ENCODE measurements around the gene BSDC1.

BSDC1 gene

GRCh38 chr1:32334864-32335534 is 59.2 kb downstream of the BSDC1 start:
- peaks cover 30 to 41% of the 10 kb centered on the region in 2 experiments for H3K36me3 ChIP-seq (ENCODE audit: control insufficient read depth in 1 of 2, insufficient read depth in 2 of 2, low read length in 2 of 2)
- H4K12ac ChIP-seq (ENCODE audit: low read depth, low read length) = no peak overlapping the region
- no peak overlapping the region for H4K8ac ChIP-seq (ENCODE audit: low read depth, low read length)
- H2BK12ac ChIP-seq (ENCODE audit: low read length) = no peak overlapping the region
- H2AFZ ChIP-seq (ENCODE audit: insufficient read depth, low read length, poor library complexity) = no peak overlapping the region
- H3K4me3 ChIP-seq (ENCODE audit: low read depth, low read length) = peak overlapping the region; percentile 96
- no peak overlapping the region for H2AK5ac ChIP-seq (ENCODE audit: low read length)
- peak in 1 of 2 donors; percentile 54 for DNase-seq
- no peaks in the 10 kb centered on the region for H3K9me3 ChIP-seq (ENCODE audit: insufficient read depth, low read depth, low read length)
- peak overlapping the region; percentile 37 for H3K18ac ChIP-seq (ENCODE audit: low read length)
- H3K23ac ChIP-seq (ENCODE audit: low read length) = no peak overlapping the region
- H3K79me1 ChIP-seq (ENCODE audit: low read length) = peaks cover 32% of the 10 kb centered on the region
- peak overlapping the region; percentile 96 for H3K9ac ChIP-seq (ENCODE audit: low read length)
- H3K27ac ChIP-seq (ENCODE audit: low read depth, low read length) = peak overlapping the region; percentile 73
- peak overlapping the region; percentile 8 for H2BK5ac ChIP-seq (ENCODE audit: low read depth, low read length, poor library complexity)
- H4K91ac ChIP-seq (ENCODE audit: low read depth, low read length) = peak overlapping the region; percentile 95
- peak overlapping the region; percentile 76 for H3K4me2 ChIP-seq (ENCODE audit: low read length)
- peaks cover 16% of the 10 kb centered on the region for H3K79me2 ChIP-seq (ENCODE audit: control insufficient read depth, insufficient read depth, low read length, poor library complexity)
- no peaks in the 10 kb centered on the region for H3K27me3 ChIP-seq (ENCODE audit: insufficient read depth, low read length)
- H3K4ac ChIP-seq (ENCODE audit: low read depth, low read length) = peak overlapping the region; percentile 87
- H3K14ac ChIP-seq (ENCODE audit: low read length) = peak overlapping the region; percentile 50
- no peak overlapping the region for H2BK120ac ChIP-seq (ENCODE audit: insufficient read depth, low read length, poor library complexity)
- peaks cover 56 to 62% of the 10 kb centered on the region in 2 experiments for H3K4me1 ChIP-seq (ENCODE audit: control insufficient read depth in 1 of 2, insufficient read depth in 2 of 2, low read length in 2 of 2)
- WGBS (ENCODE audit: extremely low coverage, insufficient coverage, insufficient read length) = no CpG with 5 or more reads among the region's 46 CpGs

- no peak overlapping the region for H2BK120ac ChIP-seq (ENCODE audit: insufficient read depth, low read length, poor library complexity)
- no peak overlapping the region for H3K18ac ChIP-seq (ENCODE audit: low read length)
- H3K79me2 ChIP-seq (ENCODE audit: control insufficient read depth, insufficient read depth, low read length, poor library complexity) = peaks cover 16% of the 10 kb centered on the region
- no peak overlapping the region for H3K23ac ChIP-seq (ENCODE audit: low read length)
- no peaks in the 10 kb centered on the region for H3K27me3 ChIP-seq (ENCODE audit: insufficient read depth, low read length)
- no CpG with 5 or more reads among the region's 9 CpGs for WGBS (ENCODE audit: extremely low coverage, insufficient coverage, insufficient read length)
- H2BK5ac ChIP-seq (ENCODE audit: low read depth, low read length, poor library complexity) = no peak overlapping the region
- no peak for DNase-seq
- H3K4ac ChIP-seq (ENCODE audit: low read depth, low read length) = peak overlapping the region; percentile 87
- no peak overlapping the region for H2AFZ ChIP-seq (ENCODE audit: insufficient read depth, low read length, poor library complexity)
- H3K27ac ChIP-seq (ENCODE audit: low read depth, low read length) = no peak overlapping the region
- H3K4me1 ChIP-seq (ENCODE audit: control insufficient read depth in 1 of 2, insufficient read depth in 2 of 2, low read length in 2 of 2) = peaks cover 51 to 56% of the 10 kb centered on the region in 2 experiments
- H4K12ac ChIP-seq (ENCODE audit: low read depth, low read length) = no peak overlapping the region
- peak overlapping the region; percentile 96 for H3K9ac ChIP-seq (ENCODE audit: low read length)
- no peak overlapping the region for H3K14ac ChIP-seq (ENCODE audit: low read length)
- H4K8ac ChIP-seq (ENCODE audit: low read depth, low read length) = no peak overlapping the region
- peak overlapping the region; percentile 76 for H3K4me2 ChIP-seq (ENCODE audit: low read length)
- peaks cover 34 to 46% of the 10 kb centered on the region in 2 experiments for H3K36me3 ChIP-seq (ENCODE audit: control insufficient read depth in 1 of 2, insufficient read depth in 2 of 2, low read length in 2 of 2)
- no peak overlapping the region for H4K91ac ChIP-seq (ENCODE audit: low read depth, low read length)
- no peak overlapping the region for H2BK12ac ChIP-seq (ENCODE audit: low read length)
- no peak overlapping the region for H2AK5ac ChIP-seq (ENCODE audit: low read length)
- H3K4me3 ChIP-seq (ENCODE audit: low read depth, low read length) = peak overlapping the region; percentile 96
- H3K79me1 ChIP-seq (ENCODE audit: low read length) = peaks cover 28% of the 10 kb centered on the region
- no peaks in the 10 kb centered on the region for H3K9me3 ChIP-seq (ENCODE audit: insufficient read depth, low read depth, low read length)
These were observed 59.9 kb downstream of the BSDC1 start for GRCh38 chr1:32334274-32334861.

GRCh38 chr1:32333251-32333963 is 60.8 kb downstream of the BSDC1 start:
- no peak overlapping the region for H2BK5ac ChIP-seq (ENCODE audit: low read depth, low read length, poor library complexity)
- peak overlapping the region; percentile 25 for H3K4me2 ChIP-seq (ENCODE audit: low read length)
- peaks cover 44 to 46% of the 10 kb centered on the region in 2 experiments for H3K4me1 ChIP-seq (ENCODE audit: control insufficient read depth in 1 of 2, insufficient read depth in 2 of 2, low read length in 2 of 2)
- H3K27me3 ChIP-seq (ENCODE audit: insufficient read depth, low read length) = no peaks in the 10 kb centered on the region
- H3K36me3 ChIP-seq (ENCODE audit: control insufficient read depth in 1 of 2, insufficient read depth in 2 of 2, low read length in 2 of 2) = peaks cover 37 to 55% of the 10 kb centered on the region in 2 experiments
- no peak overlapping the region for H3K14ac ChIP-seq (ENCODE audit: low read length)
- H3K79me1 ChIP-seq (ENCODE audit: low read length) = peaks cover 20% of the 10 kb centered on the region
- no CpG with 5 or more reads among the region's 3 CpGs for WGBS (ENCODE audit: extremely low coverage, insufficient coverage, insufficient read length)
- no peak overlapping the region for H3K9ac ChIP-seq (ENCODE audit: low read length)
- no peak for DNase-seq
- no peak overlapping the region for H4K91ac ChIP-seq (ENCODE audit: low read depth, low read length)
- H2AFZ ChIP-seq (ENCODE audit: insufficient read depth, low read length, poor library complexity) = no peak overlapping the region
- no peak overlapping the region for H4K8ac ChIP-seq (ENCODE audit: low read depth, low read length)
- no peak overlapping the region for H2AK5ac ChIP-seq (ENCODE audit: low read length)
- no peak overlapping the region for H3K4ac ChIP-seq (ENCODE audit: low read depth, low read length)
- H3K23ac ChIP-seq (ENCODE audit: low read length) = no peak overlapping the region
- H2BK120ac ChIP-seq (ENCODE audit: insufficient read depth, low read length, poor library complexity) = no peak overlapping the region
- H2BK12ac ChIP-seq (ENCODE audit: low read length) = no peak overlapping the region
- H3K18ac ChIP-seq (ENCODE audit: low read length) = no peak overlapping the region
- no peak overlapping the region for H3K4me3 ChIP-seq (ENCODE audit: low read depth, low read length)
- no peaks in the 10 kb centered on the region for H3K9me3 ChIP-seq (ENCODE audit: insufficient read depth, low read depth, low read length)
- no peak overlapping the region for H4K12ac ChIP-seq (ENCODE audit: low read depth, low read length)
- no peak overlapping the region for H3K27ac ChIP-seq (ENCODE audit: low read depth, low read length)
- H3K79me2 ChIP-seq (ENCODE audit: control insufficient read depth, insufficient read depth, low read length, poor library complexity) = peaks cover 16% of the 10 kb centered on the region

DNA sequence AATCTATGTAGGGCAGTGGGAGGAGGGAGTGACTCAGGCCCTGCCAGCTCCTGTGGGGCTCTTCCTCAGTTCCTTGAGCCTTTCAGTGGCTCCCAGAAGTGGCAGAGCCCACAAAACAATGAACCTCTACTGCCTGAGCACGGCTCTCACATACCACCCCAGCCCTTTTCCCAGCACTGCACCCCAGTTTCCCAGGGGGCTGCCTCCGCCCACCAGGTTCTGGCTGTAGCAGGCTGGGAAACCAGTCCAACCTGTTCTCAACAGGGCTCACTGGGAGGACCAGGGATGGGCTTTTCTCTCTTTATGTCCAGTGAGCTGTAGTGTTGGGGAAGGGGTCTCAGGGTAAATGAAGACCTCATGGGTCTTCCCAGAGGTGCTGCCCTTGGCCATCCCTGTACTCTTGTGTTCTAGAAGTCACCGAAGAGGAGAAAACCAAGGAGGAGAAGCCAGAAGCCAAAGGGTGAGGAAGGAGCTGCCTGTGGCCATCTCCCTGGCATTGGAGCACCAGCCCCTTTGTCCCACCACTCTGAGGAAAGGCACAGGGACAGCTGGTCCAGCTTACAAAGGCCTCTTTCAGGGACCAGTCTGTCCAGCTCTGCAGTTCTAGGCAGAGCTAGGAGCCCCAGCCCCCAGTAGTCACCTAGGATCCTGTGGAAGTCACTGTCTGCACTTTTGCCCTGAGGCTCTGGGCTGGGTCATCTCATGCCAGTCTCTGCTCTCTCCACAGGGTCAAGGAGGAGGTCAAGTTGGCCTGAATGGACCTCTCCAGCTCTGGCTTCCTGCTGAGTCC is 61.8 kb downstream of the BSDC1 start:
- Histone ChIP-seq H3K4ac (ENCODE audit: low read depth, low read length) (peak overlapping the region; percentile 28), H2AK5ac (ENCODE audit: low read length) (peak overlapping the region; percentile 49), H3K4me3 (ENCODE audit: low read depth, low read length) (no peak overlapping the region), H3K9me3 (ENCODE audit: insufficient read depth, low read depth, low read length) (no peaks in the 10 kb centered on the region), H3K27me3 (ENCODE audit: insufficient read depth, low read length) (no peaks in the 10 kb centered on the region), H3K14ac (ENCODE audit: low read length) (peak overlapping the region; percentile 17), H3K18ac (ENCODE audit: low read length) (peak overlapping the region; percentile 76), H3K79me1 (ENCODE audit: low read length) (peaks cover 20% of the 10 kb centered on the region), H3K4me1 (ENCODE audit: control insufficient read depth in 1 of 2, insufficient read depth in 2 of 2, low read length in 2 of 2) (peaks cover 34 to 38% of the 10 kb centered on the region in 2 experiments), H3K27ac (ENCODE audit: low read depth, low read length) (peak overlapping the region; percentile 82), H3K79me2 (ENCODE audit: control insufficient read depth, insufficient read depth, low read length, poor library complexity) (peaks cover 16% of the 10 kb centered on the region), H4K91ac (ENCODE audit: low read depth, low read length) (peak overlapping the region; percentile 53), H3K9ac (ENCODE audit: low read length) (no peak overlapping the region), H3K23ac (ENCODE audit: low read length) (no peak overlapping the region), H3K36me3 (ENCODE audit: control insufficient read depth in 1 of 2, insufficient read depth in 2 of 2, low read length in 2 of 2) (peaks cover 39 to 60% of the 10 kb centered on the region in 2 experiments), H2AFZ (ENCODE audit: insufficient read depth, low read length, poor library complexity) (no peak overlapping the region), H2BK5ac (ENCODE audit: low read depth, low read length, poor library complexity) (peak overlapping the region; percentile 67), H2BK12ac (ENCODE audit: low read length) (peak overlapping the region; percentile 15), H4K12ac (ENCODE audit: low read depth, low read length) (no peak overlapping the region), H2BK120ac (ENCODE audit: insufficient read depth, low read length, poor library complexity) (no peak overlapping the region), H4K8ac (ENCODE audit: low read depth, low read length) (peak overlapping the region; percentile 61), H3K4me2 (ENCODE audit: low read length) (peak overlapping the region; percentile 33)
- peak; percentile 66 to 73 for DNase-seq
- whole genome bisulfite sequencing (ENCODE audit: extremely low coverage, insufficient coverage, insufficient read length) = no CpG with 5 or more reads among the region's 3 CpGs

Data from trophoblast cell (in vitro differentiated cells and primary cell).